Pulmonary artery endothelial cell (primary cell): ENCODE results near the gene RNF144A. TPM values are rescaled to one million over a fixed set of nuclear protein-coding genes. Genes with fewer than 3 reads are reported as not detected.

ENCODE experiments used
- DNase-seq: peaks from one replicate; pipeline ENCODE4 v3.0.0-alpha.2; 2011; ENCODE audit warnings: low read depth, low spot score
- total RNA-seq: library from RNA; depleted of rRNA; stranded (reverse); fragments of >200 nt; gene quantifications from 2 replicates; pipeline ENCODE4 v1.2.3, GENCODE V29; 2014

Gene RNF144A
- total RNA-seq, 1 donor from 2014 or later: 5.3 TPM

GRCh38 chr2:6908291-6908690 is 8.9 kb upstream of the RNF144A start:
- no peak for DNase-seq

DNA sequence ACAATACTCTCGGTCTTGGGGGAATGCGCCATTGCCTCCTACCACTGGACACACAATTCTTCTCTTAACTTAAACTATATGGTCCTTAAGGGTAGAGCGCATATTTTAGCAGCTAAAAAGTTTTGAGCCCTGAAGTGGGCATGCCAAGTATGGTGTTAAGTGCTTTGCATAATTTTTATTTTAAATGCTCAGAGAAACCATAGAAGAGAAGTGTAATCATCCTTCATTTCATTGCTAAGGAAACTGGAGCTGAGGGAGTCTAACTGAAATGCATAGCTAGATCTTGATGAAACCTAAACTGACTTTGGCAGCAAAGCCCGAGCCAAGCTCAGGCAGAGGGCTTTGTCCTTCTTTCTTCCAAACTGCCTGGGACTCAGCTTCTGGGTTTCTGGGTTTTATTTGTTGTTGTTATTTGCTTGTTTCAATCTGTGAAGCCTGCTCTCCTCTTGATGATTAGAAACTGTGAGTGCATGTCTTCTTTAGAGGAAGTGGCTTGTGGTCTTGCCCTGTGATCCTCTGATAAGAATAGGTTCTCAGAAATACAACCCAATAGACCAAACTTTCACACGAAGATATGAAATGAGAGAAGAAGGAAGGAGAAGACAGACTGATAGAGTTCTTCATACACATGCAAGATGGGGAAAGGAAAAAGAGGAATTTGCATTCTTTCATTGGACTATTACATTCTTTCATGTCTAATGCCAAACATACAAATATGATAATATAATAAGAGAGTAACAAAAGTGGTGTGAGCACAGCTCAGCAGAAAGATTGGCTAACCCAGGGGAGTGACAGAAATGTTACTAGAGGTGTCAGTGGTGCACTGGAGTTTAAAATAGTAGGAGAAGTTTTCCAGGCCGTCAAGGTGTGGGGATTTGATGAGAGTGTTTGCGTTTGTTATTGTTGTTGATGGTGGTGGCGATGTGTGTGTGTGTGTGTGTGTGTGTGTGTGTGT is 7.5 kb upstream of the RNF144A start:
- no peak for DNase-seq

DNA sequence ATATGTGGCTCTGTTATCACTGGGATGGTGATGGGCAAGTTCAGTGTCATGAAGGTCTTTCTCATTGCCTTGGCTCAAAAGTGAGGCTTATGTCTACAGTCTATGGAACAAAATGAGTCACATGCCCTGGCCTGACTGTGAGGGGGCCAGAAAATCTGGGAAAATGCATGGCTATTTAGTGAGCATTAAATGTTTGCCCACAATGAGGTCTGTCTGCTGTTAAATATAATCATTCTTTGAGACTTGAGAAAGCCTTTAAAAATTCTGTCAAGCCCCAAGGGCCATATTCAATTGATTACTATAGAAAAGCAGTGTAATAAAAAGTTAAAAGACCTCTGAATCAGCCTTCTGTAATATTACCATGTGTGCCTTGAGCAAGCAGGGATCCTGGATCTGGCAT is 5.5 kb upstream of the RNF144A start:
- no peak for DNase-seq

DNA sequence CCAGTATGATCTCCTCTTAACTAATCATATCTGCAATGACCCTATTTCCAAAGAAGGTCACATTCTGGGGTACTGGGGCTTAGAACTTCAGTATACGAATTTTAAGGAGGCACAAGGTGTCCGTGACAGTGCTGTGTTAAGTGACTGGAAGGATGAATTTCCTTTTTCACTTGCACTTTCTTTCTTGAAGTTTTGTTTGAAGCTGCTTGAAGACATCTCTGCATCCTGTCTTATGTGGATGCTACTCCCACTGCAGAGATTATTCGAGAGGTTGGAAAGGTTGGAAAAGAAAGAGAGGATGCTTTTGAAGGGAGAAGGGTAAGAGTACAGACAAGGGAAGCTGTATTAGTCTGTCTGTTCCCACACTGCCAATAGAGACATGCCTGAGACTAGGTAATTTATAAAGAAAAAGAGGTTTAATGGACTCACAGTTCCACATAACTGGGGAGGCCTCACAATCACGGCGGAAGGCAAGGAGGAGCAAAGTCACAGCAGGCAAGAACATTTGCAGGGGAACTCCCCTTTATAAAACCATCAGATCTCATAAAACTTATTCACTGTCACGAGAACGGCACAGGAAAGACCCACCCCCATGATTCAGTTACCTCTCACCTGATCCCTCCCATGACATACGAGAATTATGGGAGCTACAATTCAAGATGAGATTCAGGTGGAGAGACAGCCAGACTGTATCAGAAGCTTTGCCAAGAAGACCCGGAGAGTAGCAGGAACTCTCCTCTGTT is 3.6 kb upstream of the RNF144A start:
- DNase-seq: no peak

DNA sequence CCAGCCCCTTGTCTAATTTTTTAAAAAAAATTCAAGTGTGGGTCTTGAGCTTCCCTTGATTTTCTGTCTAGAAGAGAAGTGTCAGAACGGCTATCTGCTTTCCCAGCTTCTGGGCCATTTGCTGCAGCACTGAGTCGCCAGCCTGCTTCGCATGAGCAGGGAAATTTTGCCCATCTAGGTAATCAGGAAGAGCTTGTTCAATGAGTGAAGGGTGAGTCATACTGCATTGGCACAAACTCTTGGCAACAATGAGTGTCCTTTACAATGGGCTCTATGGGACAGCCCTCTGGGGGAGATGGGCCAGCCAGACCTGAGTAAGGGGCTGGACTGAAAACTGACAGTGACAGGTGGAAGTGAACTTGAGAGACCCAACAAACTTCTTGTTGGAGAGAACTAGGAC is 2.4 kb upstream of the RNF144A start:
- peak; percentile 11 for DNase-seq

DNA sequence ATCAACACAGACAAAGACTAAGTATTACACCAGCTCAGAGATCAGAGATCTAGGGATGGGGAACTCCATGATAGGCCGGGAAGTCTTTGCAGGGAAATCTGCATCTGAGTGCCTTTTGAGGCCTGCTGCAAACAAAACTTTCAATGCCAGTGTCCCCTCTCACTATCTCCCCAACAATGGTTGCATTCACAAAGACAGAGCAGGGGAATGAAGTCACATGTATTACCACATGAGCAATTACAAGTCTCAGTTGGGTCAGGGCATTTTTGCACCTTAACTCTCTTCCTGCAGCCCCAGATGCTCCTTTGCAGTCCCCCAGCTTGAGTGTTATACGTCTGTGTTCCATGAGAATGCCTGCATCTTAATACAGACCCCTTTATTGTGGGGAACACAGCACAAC is 1.8 kb upstream of the RNF144A start:
- DNase-seq: no peak

GRCh38 chr2:6916224-6916623 is 988 bp upstream of the RNF144A start:
- DNase-seq: no peak

GRCh38 chr2:6916736-6917070 is 509 bp upstream of the RNF144A start:
- no peak for DNase-seq

GRCh38 chr2:6917761-6918421 is 679 bp downstream of the RNF144A start:
- DNase-seq: no peak

GRCh38 chr2:6919901-6920742 is 2.9 kb downstream of the RNF144A start:
- no peak for DNase-seq

- no peak for DNase-seq
These were observed 3.5 kb downstream of the RNF144A start for GRCh38 chr2:6920743-6921064.

DNA sequence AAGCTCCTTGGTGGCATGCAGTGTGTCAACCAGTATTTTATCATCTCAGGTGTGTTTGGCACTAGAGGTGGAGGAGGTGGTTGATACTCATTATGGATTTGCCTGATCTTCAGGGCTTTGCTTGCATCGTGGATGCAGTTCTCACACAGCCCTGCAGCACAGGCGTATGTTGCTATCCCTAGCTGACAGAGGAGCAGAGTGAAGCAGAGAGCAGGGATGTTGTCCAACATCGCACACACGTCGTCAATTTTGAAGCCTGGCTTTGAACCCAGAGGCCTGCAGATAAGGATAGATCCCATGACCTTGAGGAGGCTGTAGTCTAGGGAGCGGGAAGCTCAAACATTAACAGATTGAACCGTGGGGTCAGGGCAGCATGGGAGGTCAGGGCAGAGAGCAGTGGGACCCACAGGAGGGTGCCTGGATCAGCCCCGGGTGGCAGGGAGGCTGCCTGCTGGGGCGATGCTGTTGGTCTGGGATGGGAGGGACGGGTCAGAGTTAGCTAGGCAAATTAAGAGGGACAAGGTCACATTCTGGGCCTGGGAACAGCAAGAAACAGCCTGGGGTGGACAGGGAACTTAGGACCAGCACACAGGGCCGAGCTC is 4.2 kb downstream of the RNF144A start:
- DNase-seq: no peak

DNA sequence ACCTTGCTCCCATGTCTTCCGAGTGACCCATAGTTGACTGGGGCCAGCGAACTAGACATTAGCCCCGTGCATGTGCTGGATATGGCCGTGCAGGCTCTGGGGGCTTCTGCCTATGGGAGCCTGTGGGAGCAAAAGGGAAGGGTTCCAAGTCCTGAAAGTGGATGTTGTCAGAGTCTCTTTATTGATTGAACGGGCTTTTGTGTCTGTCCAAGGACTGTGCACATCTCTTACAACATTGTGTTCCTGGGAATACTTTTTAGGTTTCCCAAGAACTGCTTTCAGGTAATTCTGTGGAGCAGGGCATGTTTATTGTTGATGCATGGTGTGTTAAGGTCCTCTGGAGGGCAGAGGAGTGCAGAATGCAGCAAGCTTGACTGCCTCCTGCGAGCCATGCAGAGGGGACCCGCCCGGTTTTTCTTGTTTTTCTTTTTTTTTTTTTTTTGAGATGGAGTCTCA is 5.0 kb downstream of the RNF144A start:
- DNase-seq: no peak

DNA sequence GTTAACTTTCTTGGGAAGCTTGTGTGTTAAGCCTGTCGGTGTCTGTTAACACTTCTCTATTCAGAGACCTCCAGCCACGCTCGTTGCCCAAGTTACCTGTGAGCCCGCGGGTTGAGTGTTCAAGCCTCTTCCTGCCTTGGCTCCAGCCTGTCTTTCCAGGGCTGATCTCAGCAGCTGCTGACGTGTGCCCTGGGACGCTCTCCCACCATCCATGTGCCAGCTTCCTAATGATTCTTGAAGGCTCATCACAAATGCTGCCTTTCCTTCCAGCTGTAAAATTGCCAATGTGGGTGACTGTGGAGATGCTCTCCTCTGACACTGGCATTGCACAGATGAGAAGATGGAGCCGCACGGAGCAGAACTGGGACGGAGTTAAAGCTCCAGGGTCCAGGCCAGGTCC is 6.1 kb downstream of the RNF144A start:
- no peak for DNase-seq

- DNase-seq: no peak
These were observed 7.1 kb downstream of the RNF144A start for GRCh38 chr2:6924101-6924923.

DNA sequence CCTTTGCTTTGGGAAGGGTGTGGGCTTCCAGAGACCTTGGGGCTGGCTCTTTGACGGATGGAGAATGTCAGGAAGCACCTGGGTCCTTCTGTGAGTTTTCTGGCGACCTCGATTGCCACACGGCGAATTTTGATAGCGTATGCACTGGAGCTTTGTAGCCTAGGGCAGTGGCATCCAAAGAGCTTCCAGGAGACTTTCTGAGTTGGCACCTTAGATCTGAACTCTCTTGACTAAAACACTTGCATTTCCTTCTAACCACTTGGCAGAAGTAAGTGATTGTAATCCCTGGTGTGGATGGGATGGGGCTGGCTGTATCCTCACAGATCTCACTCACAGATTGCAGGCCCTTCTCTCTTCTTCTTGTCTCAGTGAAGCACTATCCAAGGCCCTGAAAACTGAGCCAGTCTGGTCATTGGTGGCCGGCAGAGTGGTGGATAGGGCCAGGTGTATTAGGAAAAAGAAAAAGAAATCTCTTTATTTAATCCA is 7.8 kb downstream of the RNF144A start:
- no peak for DNase-seq

DNA sequence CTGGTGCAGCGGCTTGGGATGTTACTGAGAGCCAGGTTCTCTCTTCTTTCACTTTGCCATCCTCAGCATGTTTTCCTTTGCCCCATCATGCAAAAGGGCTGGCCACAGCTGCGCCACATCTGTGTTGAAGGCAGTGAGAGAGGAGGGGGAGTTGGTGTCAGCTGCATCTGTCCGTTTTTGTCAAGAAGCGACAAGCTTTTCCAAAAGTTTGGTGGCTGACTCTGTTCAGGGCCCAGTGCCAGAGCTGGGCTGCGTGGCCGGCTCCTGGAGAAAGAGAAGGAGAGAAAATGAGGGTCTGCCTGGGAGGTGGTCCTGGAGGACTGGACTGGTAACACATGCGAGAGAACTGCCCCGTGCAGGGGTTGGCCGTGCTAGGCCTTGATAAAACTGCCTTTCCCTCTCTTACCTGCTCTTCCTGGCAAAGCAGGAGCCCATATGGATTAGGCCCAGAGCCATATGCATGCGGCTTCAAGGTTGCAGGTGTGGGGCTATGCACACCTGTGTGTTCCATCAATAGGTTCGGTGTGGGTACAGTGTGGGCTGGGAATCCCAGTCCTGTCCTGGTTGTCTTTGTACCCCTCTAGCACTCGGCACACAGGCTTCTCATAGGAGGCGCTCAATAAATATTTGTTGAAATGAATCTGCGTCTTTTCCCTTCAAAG is 9.0 kb downstream of the RNF144A start:
- no peak for DNase-seq

GRCh38 chr2:6927186-6927585 is 10.0 kb downstream of the RNF144A start:
- DNase-seq: no peak

GRCh38 chr2:6927753-6928152 is 10.5 kb downstream of the RNF144A start:
- DNase-seq: no peak
